DOHH2 (cell line): ENCODE results near the gene AXIN1.
"Not testable (repeated sequence)": the region's sequence is repeated elsewhere in the genome, so short reads cannot be mapped to it uniquely, and the experiment has no call there.

Experiments
- H3F3A ChIP-seq: fragments of 200-600 bp; sonication (generic), shearing (Covaris generic); 2 replicates; pipeline ENCODE4 v1.6.0; 2016; ENCODE audit warnings: antibody characterized with exemption, mild to moderate bottlenecking; ENCODE audit not compliant: control insufficient read depth, insufficient read depth
- H3K27ac ChIP-seq: fragments of 200-600 bp; sonication (generic); 2 replicates; pipeline ENCODE4 v1.5.1; 2014; ENCODE audit warnings: low read depth, mild to moderate bottlenecking, low read length, moderate library complexity
- H3K27me3 ChIP-seq: fragments of 200-600 bp; sonication (generic); 2 replicates; pipeline ENCODE4 v1.6.1; 2014; ENCODE audit warnings: mild to moderate bottlenecking, low read length, mixed read lengths; ENCODE audit not compliant: control insufficient read depth
- H3K36me3 ChIP-seq: fragments of 200-600 bp; sonication (generic); 2 replicates; pipeline ENCODE4 v1.6.1; 2014; ENCODE audit warnings: mild to moderate bottlenecking, low read length, moderate library complexity, mixed read lengths; ENCODE audit not compliant: control insufficient read depth
- H3K4me1 ChIP-seq: fragments of 200-600 bp; sonication (generic); 2 replicates; pipeline ENCODE4 v1.6.1; 2014; ENCODE audit warnings: mild to moderate bottlenecking, low read length, mixed read lengths; ENCODE audit not compliant: control insufficient read depth
- H3K4me2 ChIP-seq: fragments of 200-600 bp; sonication (generic); 2 replicates; pipeline ENCODE4 v1.6.0; 2014; ENCODE audit warnings: mild to moderate bottlenecking, low read length, moderate library complexity
- H3K4me3 ChIP-seq: fragments of 200-600 bp; sonication (generic); 2 replicates; pipeline ENCODE4 v1.5.1; 2014; ENCODE audit warnings: mild to moderate bottlenecking, low read length, mixed read lengths
- H3K79me2 ChIP-seq: fragments of 200-600 bp; sonication (generic); 2 replicates; pipeline ENCODE4 v1.6.1; 2014; ENCODE audit warnings: mild to moderate bottlenecking, low read length, mixed read lengths; ENCODE audit not compliant: control insufficient read depth
- H3K9me2 ChIP-seq: fragments of 200-600 bp; sonication (generic); replicated peaks from 2 replicates; pipeline ENCODE4 v1.6.1; 2014; ENCODE audit warnings: mild to moderate bottlenecking, low read length, mixed read lengths; ENCODE audit not compliant: control insufficient read depth
- H3K9me3 ChIP-seq: fragments of 200-600 bp; sonication (generic); 2 replicates; pipeline ENCODE4 v1.6.1; 2014; ENCODE audit warnings: antibody characterized with exemption, low read length, mixed read lengths; ENCODE audit not compliant: control insufficient read depth, insufficient read depth
- H4K20me1 ChIP-seq: fragments of 200-600 bp; sonication (generic); 2 replicates; pipeline ENCODE4 v1.6.0; 2014; ENCODE audit warnings: low read depth, mild to moderate bottlenecking, antibody characterized with exemption, low read length, moderate library complexity; ENCODE audit not compliant: control insufficient read depth, insufficient read depth
- EZH2phosphoT487 ChIP-seq: fragments of 200-600 bp; sonication (generic); IDR thresholded peaks from 2 replicates; pipeline ENCODE4 v1.6.1; 2017; ENCODE audit warnings: borderline replicate concordance, mild to moderate bottlenecking, antibody characterized with exemption, low read length, moderate library complexity, mixed read lengths
- TF ChIP-seq, protein P1 (sequence below): fragments of 200-600 bp; sonication (generic); IDR thresholded peaks from one replicate; pipeline ENCODE4 v1.5.1; 2014; ENCODE audit warnings: antibody characterized with exemption, mild to moderate bottlenecking, low read depth, low read length; ENCODE audit not compliant: poor library complexity, severe bottlenecking

The AXIN1 gene

DNA sequence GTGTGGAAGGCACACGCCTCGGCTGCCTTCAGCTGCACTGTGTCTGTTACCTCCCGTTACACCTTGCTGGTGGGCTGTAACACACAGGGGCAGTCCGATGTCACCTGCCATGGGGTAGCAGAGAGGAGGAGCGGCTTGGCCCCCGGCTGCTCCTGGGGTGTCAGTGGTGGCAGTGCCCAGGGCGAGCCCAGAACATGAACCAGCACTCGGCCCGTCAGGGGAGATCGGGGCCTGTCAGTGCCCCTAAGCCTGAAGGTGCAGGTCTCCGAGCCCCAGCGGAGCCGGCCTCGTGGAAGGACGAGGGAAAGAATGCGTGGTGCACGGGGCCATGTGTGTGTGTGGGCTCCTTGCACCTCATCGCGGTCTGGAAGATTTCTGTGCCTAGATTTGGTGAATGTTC, 92.2 kb downstream of the AXIN1 start:
- Histone ChIP-seq H3K4me2 (no peak overlapping the region), H3K4me3 (no peak overlapping the region), H3K9me3 (no peaks in the 10 kb centered on the region), H3K79me2 (no peaks in the 10 kb centered on the region), H3K36me3 (0 out of 2 replicates have a peak, but pooled peaks cover 4% of the 10 kb centered on the region), H3K27me3 (no peaks in the 10 kb centered on the region), H4K20me1 (no peaks in the 10 kb centered on the region), H3K9me2 (no peaks in the 10 kb centered on the region), H3K4me1 (no peaks in the 10 kb centered on the region), H3F3A (no peaks in the 10 kb centered on the region), H3K27ac (no peak overlapping the region)
- TF ChIP-seq, protein P1, sequence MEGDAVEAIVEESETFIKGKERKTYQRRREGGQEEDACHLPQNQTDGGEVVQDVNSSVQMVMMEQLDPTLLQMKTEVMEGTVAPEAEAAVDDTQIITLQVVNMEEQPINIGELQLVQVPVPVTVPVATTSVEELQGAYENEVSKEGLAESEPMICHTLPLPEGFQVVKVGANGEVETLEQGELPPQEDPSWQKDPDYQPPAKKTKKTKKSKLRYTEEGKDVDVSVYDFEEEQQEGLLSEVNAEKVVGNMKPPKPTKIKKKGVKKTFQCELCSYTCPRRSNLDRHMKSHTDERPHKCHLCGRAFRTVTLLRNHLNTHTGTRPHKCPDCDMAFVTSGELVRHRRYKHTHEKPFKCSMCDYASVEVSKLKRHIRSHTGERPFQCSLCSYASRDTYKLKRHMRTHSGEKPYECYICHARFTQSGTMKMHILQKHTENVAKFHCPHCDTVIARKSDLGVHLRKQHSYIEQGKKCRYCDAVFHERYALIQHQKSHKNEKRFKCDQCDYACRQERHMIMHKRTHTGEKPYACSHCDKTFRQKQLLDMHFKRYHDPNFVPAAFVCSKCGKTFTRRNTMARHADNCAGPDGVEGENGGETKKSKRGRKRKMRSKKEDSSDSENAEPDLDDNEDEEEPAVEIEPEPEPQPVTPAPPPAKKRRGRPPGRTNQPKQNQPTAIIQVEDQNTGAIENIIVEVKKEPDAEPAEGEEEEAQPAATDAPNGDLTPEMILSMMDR: no peak
- TF ChIP-seq EZH2phosphoT487: no peak

DNA sequence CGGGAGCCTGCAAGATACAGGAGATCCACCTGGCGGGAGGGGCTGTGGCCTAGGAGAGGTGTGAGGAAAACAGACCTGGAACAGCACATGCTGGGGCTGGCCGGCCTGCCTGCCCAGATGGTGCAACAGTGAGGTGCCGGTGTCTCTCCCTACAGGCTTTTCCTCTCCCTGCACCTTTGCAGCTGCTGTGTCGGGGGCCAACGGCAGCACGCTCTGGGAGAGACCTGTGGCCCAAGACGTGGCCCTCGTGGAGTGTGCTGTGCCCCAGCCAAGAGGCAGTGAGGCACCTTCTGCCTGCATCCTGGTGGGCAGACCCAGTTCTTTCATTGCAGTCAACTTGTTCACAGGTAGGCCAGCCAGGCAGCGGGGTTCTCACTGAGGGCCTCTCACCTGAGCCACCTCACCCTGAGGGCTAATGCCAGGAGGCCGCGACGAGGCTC, 92.7 kb downstream of the AXIN1 start:
- Histone ChIP-seq H3K36me3 (0 out of 2 replicates have a peak, but pooled peaks cover 4% of the 10 kb centered on the region), H3K79me2 (no peaks in the 10 kb centered on the region), H3K4me2 (no peak overlapping the region), H3K27ac (no peak overlapping the region), H3K9me2 (no peaks in the 10 kb centered on the region), H3K4me1 (no peaks in the 10 kb centered on the region), H3K4me3 (no peak overlapping the region), H3F3A (no peaks in the 10 kb centered on the region), H3K9me3 (no peaks in the 10 kb centered on the region), H4K20me1 (no peaks in the 10 kb centered on the region), H3K27me3 (no peaks in the 10 kb centered on the region)
- TF ChIP-seq, protein P1: no peak
- no peak for TF ChIP-seq EZH2phosphoT487

DNA sequence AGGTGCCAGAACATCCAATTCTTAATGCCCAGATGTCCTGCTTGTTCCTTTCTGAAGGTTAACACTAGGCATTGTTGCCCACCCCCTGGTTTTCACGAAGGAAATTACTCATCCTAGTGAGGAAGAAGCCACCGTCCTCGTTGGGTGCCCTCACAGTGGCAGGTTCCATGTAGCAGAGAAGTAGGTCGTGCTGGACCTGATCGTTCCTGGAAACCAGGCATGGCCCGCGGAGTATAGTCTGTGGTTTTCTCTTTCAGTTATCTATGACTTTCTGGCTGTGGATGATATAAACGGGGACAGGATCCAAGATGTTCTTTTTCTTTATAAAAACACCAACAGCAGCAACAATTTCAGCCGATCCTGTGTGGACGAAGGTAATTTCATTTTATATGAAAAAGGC, 93.3 kb downstream of the AXIN1 start:
- Histone ChIP-seq H3K9me2 (no peaks in the 10 kb centered on the region), H3K36me3 (0 out of 2 replicates have a peak, but pooled peaks cover 4% of the 10 kb centered on the region), H4K20me1 (no peaks in the 10 kb centered on the region), H3K27ac (no peak overlapping the region), H3K4me3 (no peak overlapping the region), H3K79me2 (no peaks in the 10 kb centered on the region), H3K4me2 (no peak overlapping the region), H3K27me3 (no peaks in the 10 kb centered on the region), H3K9me3 (no peaks in the 10 kb centered on the region), H3F3A (no peaks in the 10 kb centered on the region), H3K4me1 (no peaks in the 10 kb centered on the region)
- TF ChIP-seq EZH2phosphoT487: no peak

DNA sequence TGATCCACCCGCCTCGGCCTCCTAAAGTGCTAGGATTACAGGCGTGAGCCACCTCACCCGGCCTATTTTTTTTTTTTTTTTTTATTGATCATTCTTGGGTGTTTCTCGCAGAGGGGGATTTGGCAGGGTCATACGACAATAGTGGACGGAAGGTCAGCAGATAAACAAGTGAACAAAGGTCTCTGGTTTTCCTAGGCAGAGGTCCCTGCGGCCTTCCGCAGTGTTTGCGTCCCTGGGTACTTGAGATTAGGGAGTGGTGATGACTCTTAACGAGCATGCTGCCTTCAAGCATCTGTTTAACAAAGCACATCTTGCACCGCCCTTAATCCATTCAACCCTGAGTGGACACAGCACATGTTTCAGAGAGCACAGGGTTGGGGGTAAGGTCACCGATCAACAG, 94.4 kb downstream of the AXIN1 start:
- H3K4me2 ChIP-seq, H3K27me3 ChIP-seq, H3K36me3 ChIP-seq, H3F3A ChIP-seq, H3K27ac ChIP-seq, H4K20me1 ChIP-seq, H3K79me2 ChIP-seq, H3K4me3 ChIP-seq, H3K9me2 ChIP-seq, H3K4me1 ChIP-seq, H3K9me3 ChIP-seq: not testable (repeated sequence)
